Kidney epithelial cell (primary cell): Measurements from ENCODE around the gene B3GNT8. TPM values are rescaled to one million over a fixed set of nuclear protein-coding genes. Genes with fewer than 3 reads are reported as not detected.

Experiments
- DNase-seq: peaks from one replicate; pipeline ENCODE4 v3.0.0-alpha.2; 2010; ENCODE audit warnings: low read depth
- H3K27me3 ChIP-seq: 2 replicates; pipeline ENCODE4 v1.6.0; 2011; ENCODE audit warnings: low read length; ENCODE audit not compliant: control insufficient read depth, insufficient read depth
- H3K36me3 ChIP-seq: 2 replicates; pipeline ENCODE4 v1.5.1; 2011; ENCODE audit warnings: low read length; ENCODE audit not compliant: control insufficient read depth, insufficient read depth
- H3K4me3 ChIP-seq: 2 replicates; pipeline ENCODE4 v1.5.1; 2011; ENCODE audit warnings: low read depth, mild to moderate bottlenecking, control low read depth, low read length
- CTCF ChIP-seq: IDR thresholded peaks from 2 replicates; pipeline ENCODE4 v1.5.1; 2011; ENCODE audit warnings: mild to moderate bottlenecking, moderate library complexity, low read length, control low read depth, inconsistent platforms; ENCODE audit not compliant: insufficient read depth, poor library complexity, severe bottlenecking
- total RNA-seq: library from RNA; depleted of rRNA; stranded (reverse); fragments of >200 nt; gene quantifications from 2 replicates; pipeline ENCODE4 v1.2.3, GENCODE V29; 2015

The B3GNT8 gene
- total RNA-seq, 1 donor from 2014 or later, result 1.2 TPM

- DNase-seq, result no peak
- Histone ChIP-seq H3K36me3 (no peaks in the 10 kb centered on the region), H3K27me3 (peaks cover 3% of the 10 kb centered on the region), H3K4me3 (no peak overlapping the region)
- TF ChIP-seq CTCF, result no peak
Observed at GRCh38 chr19:41455936-41456335, 28.8 kb upstream of the B3GNT8 start.

GRCh38 chr19:41452584-41453275 lies 25.6 kb upstream of the B3GNT8 start:
- no peak for TF ChIP-seq CTCF

GRCh38 chr19:41449865-41450178 lies 22.6 kb upstream of the B3GNT8 start:
- no peak for DNase-seq
- Histone ChIP-seq H3K27me3 (peaks cover 2% of the 10 kb centered on the region), H3K4me3 (no peak overlapping the region), H3K36me3 (no peaks in the 10 kb centered on the region)
- TF ChIP-seq CTCF, result no peak

More at GRCh38 chr19:41452584-41453275, 25.6 kb upstream of the B3GNT8 start:
- DNase-seq, result no peak
- Histone ChIP-seq H3K27me3 (peaks cover 6% of the 10 kb centered on the region), H3K36me3 (no peaks in the 10 kb centered on the region), H3K4me3 (no peak overlapping the region)

- peak; percentile 99 for TF ChIP-seq CTCF
- H3K27me3 ChIP-seq, result peaks cover 2% of the 10 kb centered on the region
- no peaks in the 10 kb centered on the region for H3K36me3 ChIP-seq
- no peak overlapping the region for H3K4me3 ChIP-seq
- peak; percentile 18 for DNase-seq
Observed at GRCh38 chr19:41449079-41449864, 22.1 kb upstream of the B3GNT8 start.

- DNase-seq, result no peak
- no peak for TF ChIP-seq CTCF
- H3K27me3 ChIP-seq, result peaks cover 2% of the 10 kb centered on the region
- H3K36me3 ChIP-seq, result no peaks in the 10 kb centered on the region
- no peak overlapping the region for H3K4me3 ChIP-seq
Observed at GRCh38 chr19:41447732-41448332, 20.7 kb upstream of the B3GNT8 start.
